Body of pancreas (tissue), 4 donors: ENCODE results near the gene MKNK2.

Source experiments
- CTCF ChIP-seq, 7 experiments: fragments of 450-650 bp in 4 of 7; fragments of 200-600 bp in 3 of 7; sonication (generic) in 3 of 7; IDR thresholded peaks; one replicate each; pipeline ENCODE4 v1.5.1; 2016 to 2019; ENCODE audit warnings: antibody characterized with exemption in 7 of 7
- POLR2A ChIP-seq, 3 donors: fragments of 450-650 bp; IDR thresholded peaks; one replicate each; pipeline ENCODE4 v1.6.1; 2016; ENCODE audit warnings: antibody characterized with exemption in 3 of 3, mild to moderate bottlenecking in 2 of 3

- TF ChIP-seq CTCF (IDR thresholded peaks at IDR 0.05), result no peak
- TF ChIP-seq POLR2A (IDR thresholded peaks at IDR 0.05), result no peak
Observed at GRCh38 chr19:2058570-2059421, 7.8 kb upstream of the MKNK2 start.
